Measurements from ENCODE around the gene PLD6.

GRCh38 chr17:17246879-17247278 lies 40.7 kb upstream of the PLD6 start:
- no peak for TF ChIP-seq POLR2A (IDR thresholded peaks at IDR 0.05; ENCODE audit: low read length)
- TF ChIP-seq GATA1 (IDR thresholded peaks at IDR 0.05; ENCODE audit: low read depth, low read length) = no peak
